HG02759 (cell line): Measurements from ENCODE around the gene CAMSAP3.
"Not testable (repeated sequence)": the region's sequence is repeated elsewhere in the genome, so short reads cannot be mapped to it uniquely, and the experiment has no call there.

Source experiments
- ATAC-seq: cut with Tn5 transposase; IDR thresholded peaks from one replicate; pipeline ENCODE4 v1.9.1; 2021; ENCODE audit warnings: mild to moderate bottlenecking, moderate library complexity; ENCODE audit not compliant: unreplicated experiment

The CAMSAP3 gene

GRCh38 chr19:7631577-7631976 lies 35.9 kb downstream of the CAMSAP3 start:
- no peak for ATAC-seq

- no peak for ATAC-seq
Measured at GRCh38 chr19:7632340-7633203, 36.9 kb downstream of the CAMSAP3 start.

GRCh38 chr19:7633698-7634097 lies 38.0 kb downstream of the CAMSAP3 start, which contains the start of gene PCP2:
Gene PCP2 (minus strand): TSS chr19:7633719. CDS start chr19:7633457, 262 bp downstream.
- no peak for ATAC-seq

GRCh38 chr19:7635670-7636069 lies 40.0 kb downstream of the CAMSAP3 start:
- ATAC-seq = no peak

GRCh38 chr19:7636317-7636690 lies 40.6 kb downstream of the CAMSAP3 start:
- ATAC-seq = no peak

- peak; percentile 83 for ATAC-seq
Measured at GRCh38 chr19:7636691-7637373, 41.2 kb downstream of the CAMSAP3 start, which contains the start of gene STXBP2. Gene STXBP2 (plus strand): TSS chr19:7637110. CDS start chr19:7637150, 40 bp downstream.

GRCh38 chr19:7637374-7638256 lies 42.0 kb downstream of the CAMSAP3 start:
- peak; percentile 18 for ATAC-seq

GRCh38 chr19:7638802-7639465 lies 43.3 kb downstream of the CAMSAP3 start:
- no peak for ATAC-seq

- ATAC-seq = no peak
Measured at GRCh38 chr19:7639863-7640348, 44.2 kb downstream of the CAMSAP3 start.

- no peak for ATAC-seq
Measured at GRCh38 chr19:7640803-7641202, 45.1 kb downstream of the CAMSAP3 start.

GRCh38 chr19:7641290-7642276 lies 45.9 kb downstream of the CAMSAP3 start:
- ATAC-seq = no peak

- no peak for ATAC-seq
Measured at GRCh38 chr19:7642295-7643030, 46.8 kb downstream of the CAMSAP3 start.

GRCh38 chr19:7643031-7643415 lies 47.4 kb downstream of the CAMSAP3 start:
- no peak for ATAC-seq

GRCh38 chr19:7643629-7644549 lies 48.2 kb downstream of the CAMSAP3 start:
- ATAC-seq = not testable (repeated sequence)

GRCh38 chr19:7644550-7644877 lies 48.9 kb downstream of the CAMSAP3 start:
- no peak for ATAC-seq

GRCh38 chr19:7645163-7645562 lies 49.5 kb downstream of the CAMSAP3 start:
- no peak for ATAC-seq

GRCh38 chr19:7645656-7646425 lies 50.2 kb downstream of the CAMSAP3 start:
- no peak for ATAC-seq
